Left lung (tissue), 10 donors: ENCODE results near the gene GMFB. TPM values are rescaled to one million over a fixed set of nuclear protein-coding genes. Genes with fewer than 3 reads are reported as not detected.
"Not testable (repeated sequence)": the region's sequence is repeated elsewhere in the genome, so short reads cannot be mapped to it uniquely, and the experiment has no call there.

Source experiments
- ATAC-seq: fragments of 200-7000 bp; cut with Tn5 transposase; one replicate; pipeline ENCODE4 v1.9.1; 2020; ENCODE audit warnings: moderate library complexity
- DNase-seq, 4 donors: peaks; one replicate each; pipeline ENCODE4 v3.0.0-alpha.2; 2013 to 2020
- H3K27ac ChIP-seq, 2 donors: fragments of 200-600 bp; sonication (generic) in 1 of 2; one replicate each; pipeline versions ENCODE4 v1.5.0 to v1.8.0; 2020 to 2021
- H3K27me3 ChIP-seq, 2 donors: fragments of 200-600 bp; sonication (generic) in 1 of 2; one replicate each; pipeline versions ENCODE4 v1.5.0 to v1.8.0; 2020 to 2021
- H3K36me3 ChIP-seq, 2 donors: fragments of 200-600 bp; sonication (generic) in 1 of 2; one replicate each; pipeline versions ENCODE4 v1.5.0 to v1.8.0; 2020 to 2021
- H3K4me1 ChIP-seq, 2 donors: fragments of 200-600 bp; one replicate each; pipeline ENCODE4 v1.8.0; 2021
- H3K4me3 ChIP-seq, 2 donors: fragments of 200-600 bp; sonication (generic) in 1 of 2; one replicate each; pipeline versions ENCODE4 v1.5.0 to v1.8.0; 2020 to 2021; ENCODE audit warnings: mild to moderate bottlenecking in 1 of 2
- H3K9me3 ChIP-seq, 2 donors: fragments of 200-600 bp; sonication (generic) in 1 of 2; one replicate each; pipeline versions ENCODE4 v1.5.0 to v1.8.0; 2020 to 2021
- intact Hi-C, 2 donors: fragments of 100-400 bp; cut with DNase I; formaldehyde crosslinking; loops; one replicate each; pipeline versions ENCODE4 v1.11.2 to v1.14.2; 2022
- polyA plus RNA-seq, 6 donors: library from polyadenylated mRNA; unstranded; fragments of 120-200 nt; gene quantifications; one replicate each; pipeline ENCODE4 v1.2.1, GENCODE V29; 2013; ENCODE audit not compliant: insufficient read length in 6 of 6
- total RNA-seq, 2 donors: library from RNA; stranded (reverse); fragmentation: NEBNext Ultra II Directional; extraction: Animal tissue kit (Norgen Biotek cat#: 25700); gene quantifications; one replicate each; pipeline ENCODE4 v1.2.1, GENCODE V29; 2021
- TF ChIP-seq, protein P1 (sequence below), 2 donors: fragments of 200-600 bp; sonication (generic) in 1 of 2; IDR thresholded peaks; one replicate each; pipeline versions ENCODE4 v1.5.0 to v1.8.0; 2021; ENCODE audit warnings: antibody characterized with exemption in 2 of 2
- donor health status: DM: no; HTN: yes; CAD: no.
- donor health status: DM: no; HTN: no; CAD: no.

Gene GMFB
- total and polyA plus RNA-seq, 8 donors: 54.8 to 73.9 (median 70.4) TPM

DNA sequence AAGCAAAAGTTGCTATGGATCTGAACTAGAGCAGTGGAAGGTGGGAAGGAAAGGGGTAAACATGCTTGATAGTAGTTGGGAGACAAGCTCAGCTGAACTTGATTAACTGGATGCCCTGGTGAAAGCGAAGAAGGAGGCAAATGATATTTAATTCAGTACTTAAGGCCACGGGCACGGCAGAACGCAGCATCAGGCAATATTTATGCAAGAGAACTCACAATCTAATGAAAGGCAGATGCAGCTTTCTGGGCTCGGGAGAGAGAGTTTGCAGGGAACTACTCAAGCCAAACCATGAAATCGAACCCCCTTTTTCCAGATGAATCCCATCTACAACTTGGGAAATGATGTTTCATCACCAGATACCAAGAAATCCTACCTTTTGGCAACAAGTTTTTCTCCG lies 44.1 kb downstream of the GMFB start:
- no peak for ATAC-seq
- H3K27me3 ChIP-seq: no peaks in the 10 kb centered on the region
- DNase-seq: no peak
- no peak overlapping the region for H3K4me3 ChIP-seq
- no peaks in the 10 kb centered on the region for H3K36me3 ChIP-seq
- intact Hi-C loops: no loop called here
- H3K4me1 ChIP-seq: peaks cover 14 to 36% of the 10 kb centered on the region in 2 donors
- H3K27ac ChIP-seq: no peak overlapping the region
- H3K9me3 ChIP-seq: no peaks in the 10 kb centered on the region
- TF ChIP-seq, protein P1, sequence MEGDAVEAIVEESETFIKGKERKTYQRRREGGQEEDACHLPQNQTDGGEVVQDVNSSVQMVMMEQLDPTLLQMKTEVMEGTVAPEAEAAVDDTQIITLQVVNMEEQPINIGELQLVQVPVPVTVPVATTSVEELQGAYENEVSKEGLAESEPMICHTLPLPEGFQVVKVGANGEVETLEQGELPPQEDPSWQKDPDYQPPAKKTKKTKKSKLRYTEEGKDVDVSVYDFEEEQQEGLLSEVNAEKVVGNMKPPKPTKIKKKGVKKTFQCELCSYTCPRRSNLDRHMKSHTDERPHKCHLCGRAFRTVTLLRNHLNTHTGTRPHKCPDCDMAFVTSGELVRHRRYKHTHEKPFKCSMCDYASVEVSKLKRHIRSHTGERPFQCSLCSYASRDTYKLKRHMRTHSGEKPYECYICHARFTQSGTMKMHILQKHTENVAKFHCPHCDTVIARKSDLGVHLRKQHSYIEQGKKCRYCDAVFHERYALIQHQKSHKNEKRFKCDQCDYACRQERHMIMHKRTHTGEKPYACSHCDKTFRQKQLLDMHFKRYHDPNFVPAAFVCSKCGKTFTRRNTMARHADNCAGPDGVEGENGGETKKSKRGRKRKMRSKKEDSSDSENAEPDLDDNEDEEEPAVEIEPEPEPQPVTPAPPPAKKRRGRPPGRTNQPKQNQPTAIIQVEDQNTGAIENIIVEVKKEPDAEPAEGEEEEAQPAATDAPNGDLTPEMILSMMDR (IDR thresholded peaks at IDR 0.05): no peak

DNA sequence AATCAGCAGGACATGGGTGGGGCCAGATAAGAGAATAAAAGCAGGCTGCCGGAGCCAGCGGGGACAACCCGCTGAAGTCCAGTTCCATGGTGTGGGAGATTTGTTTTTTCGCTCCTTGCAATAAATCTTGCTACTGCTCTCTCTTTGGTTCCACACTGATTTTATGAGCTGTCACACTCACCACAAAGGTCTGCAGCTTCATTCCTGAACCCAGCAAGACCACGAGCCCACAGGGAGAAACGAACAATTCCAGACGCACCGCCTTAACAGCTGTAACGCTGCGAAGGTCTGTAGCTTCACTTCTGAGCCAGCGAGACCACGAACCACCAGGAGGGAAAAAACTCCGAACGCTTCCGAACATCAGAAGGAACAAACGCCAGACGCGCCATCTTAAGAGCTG lies 44.8 kb downstream of the GMFB start:
- no peak for DNase-seq
- TF ChIP-seq, protein P1 (IDR thresholded peaks at IDR 0.05): no peak
- Histone ChIP-seq H3K4me3 (no peak overlapping the region), H3K4me1 (peaks cover 16 to 42% of the 10 kb centered on the region in 2 donors), H3K9me3 (no peaks in the 10 kb centered on the region), H3K27ac (no peak overlapping the region), H3K36me3 (no peaks in the 10 kb centered on the region), H3K27me3 (no peaks in the 10 kb centered on the region)
- intact Hi-C loops: no loop called here
- no peak for ATAC-seq

DNA sequence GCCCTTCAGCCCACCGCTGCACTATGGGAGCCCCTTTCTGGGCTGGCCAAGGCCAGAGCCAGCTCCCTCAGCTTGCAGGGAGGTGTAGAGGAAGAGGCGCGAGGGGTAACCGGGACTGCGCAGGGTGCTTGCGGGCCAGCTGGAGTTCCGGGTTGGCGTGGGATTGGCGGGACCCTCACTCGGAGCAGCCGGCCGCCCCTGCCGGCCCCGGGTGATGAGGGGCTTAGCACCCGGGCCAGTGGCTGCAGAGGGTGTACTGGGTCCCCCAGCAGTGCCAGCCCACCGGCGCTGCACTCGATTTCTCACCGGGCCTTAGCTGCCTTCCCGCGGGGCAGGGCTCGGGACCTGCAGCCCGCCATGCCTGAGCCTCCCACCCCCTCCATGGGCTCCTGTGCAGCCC lies 45.8 kb downstream of the GMFB start:
- peak in 1 of 4 donors; percentile 74 for DNase-seq
- H3K9me3 ChIP-seq, intact Hi-C loops: not testable (repeated sequence)

DNA sequence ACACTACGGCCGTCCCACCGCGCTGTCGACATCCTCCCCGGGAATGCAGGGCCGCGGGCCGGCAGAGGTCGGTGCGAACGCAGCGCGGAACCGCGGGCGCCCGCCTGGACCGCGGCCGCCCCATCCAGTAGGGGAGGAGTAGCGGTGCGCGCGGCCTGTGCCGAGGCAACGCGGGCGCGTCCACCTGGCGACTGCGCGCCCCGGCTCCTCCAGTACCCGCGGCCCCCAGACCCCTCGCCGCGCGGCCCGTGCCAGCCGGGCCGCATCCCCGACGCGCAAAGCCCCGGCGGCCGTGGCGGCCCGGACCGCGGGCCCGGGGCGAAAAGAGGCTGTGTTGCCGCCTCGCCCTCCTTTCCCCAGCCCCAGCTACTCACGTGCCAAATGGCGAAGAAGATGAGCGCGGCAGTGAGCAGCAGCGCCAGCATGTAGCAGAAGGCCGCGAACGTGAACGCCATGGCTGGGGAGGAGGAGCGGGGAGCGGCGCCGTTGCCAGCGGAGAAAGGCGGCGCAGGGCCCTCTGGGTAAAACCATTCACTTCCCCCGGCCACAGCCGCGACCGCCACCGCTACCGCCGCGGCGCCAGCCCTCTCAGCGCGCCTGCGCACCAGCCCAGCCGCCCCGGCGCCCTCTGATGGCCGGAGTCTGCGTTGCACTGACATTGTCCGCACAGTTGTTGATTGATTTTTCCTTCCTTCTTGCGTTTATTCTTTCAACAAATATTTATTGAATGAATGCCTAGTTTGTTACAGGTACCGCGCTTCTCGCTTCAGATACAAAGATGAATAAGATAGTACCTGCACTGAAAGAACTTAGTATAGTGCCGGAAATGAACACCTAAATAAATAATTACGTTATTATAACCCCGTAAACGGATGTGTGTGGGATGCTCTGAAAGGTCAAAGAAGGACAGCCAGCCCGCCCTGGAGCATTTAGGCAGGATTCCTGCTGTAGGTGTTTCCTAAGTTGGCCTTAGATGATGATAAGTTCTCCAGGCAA lies 47.6 kb downstream of the GMFB start, which contains the start of gene CNIH1:
TSS of gene CNIH1 (minus strand) at position 502 of the 996 bp plus-strand sequence. CDS start at position 455, 47 bp downstream.
- H3K27ac ChIP-seq: peak within 1 kb of the TSS; percentile 92 to 94
- no peaks in the 10 kb centered on the region for H3K9me3 ChIP-seq
- DNase-seq: peak; percentile 93 to 99 (median 94)
- ATAC-seq: peak; percentile 97
- H3K27me3 ChIP-seq: no peaks in the 10 kb centered on the region
- H3K4me1 ChIP-seq: peaks cover 11 to 55% of the 10 kb centered on the region in 2 donors
- peak within 1 kb of the TSS; percentile 49 to 70 for H3K4me3 ChIP-seq
- H3K36me3 ChIP-seq: no peaks in the 10 kb centered on the region
- TF ChIP-seq, protein P1 (IDR thresholded peaks at IDR 0.05): peak; percentile 89 to 91
- intact Hi-C loops: no loop called here

More for the DNA sequence above, 45.8 kb downstream of the GMFB start:
- not testable (repeated sequence) for H3K27me3 ChIP-seq, H3K36me3 ChIP-seq, H3K27ac ChIP-seq, H3K4me3 ChIP-seq, ATAC-seq
- peaks cover 16 to 52% of the 10 kb centered on the region in 2 donors for H3K4me1 ChIP-seq

DNA sequence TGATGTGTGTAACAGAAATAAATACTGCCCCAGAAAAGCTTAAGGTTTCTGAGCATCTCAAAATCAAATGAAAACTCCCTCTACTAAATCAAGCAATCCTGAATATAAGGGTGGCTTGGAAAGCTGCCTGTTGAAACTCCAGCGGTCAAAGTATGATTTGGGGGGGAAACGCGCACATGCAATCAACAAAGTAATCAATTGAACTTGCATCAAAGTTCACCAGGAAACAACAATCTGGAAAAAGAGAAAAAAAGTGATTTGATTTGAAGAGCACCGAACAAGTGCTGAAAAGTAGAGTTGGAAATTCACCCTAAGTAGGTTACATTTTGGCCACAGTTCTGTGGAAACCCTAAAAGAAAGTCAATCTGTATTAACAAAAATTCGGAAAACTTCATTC lies 48.3 kb downstream of the GMFB start:
- ATAC-seq (no peak), DNase-seq (peak in 1 of 4 donors; percentile 8)
- TF ChIP-seq, protein P1 (IDR thresholded peaks at IDR 0.05): no peak

More for the DNA sequence above, 48.3 kb downstream of the GMFB start:
- Histone ChIP-seq H3K27ac (peak overlapping the region; percentile 92 to 94), H3K36me3 (no peaks in the 10 kb centered on the region), H3K4me3 (peak overlapping the region; percentile 49 to 70), H3K4me1 (peaks cover 10 to 57% of the 10 kb centered on the region in 2 donors), H3K27me3 (no peaks in the 10 kb centered on the region), H3K9me3 (no peaks in the 10 kb centered on the region)
- intact Hi-C loops: no loop called here
